Astrocyte (in vitro differentiated cells and primary cell): ENCODE results near the gene TEX29. TPM values are rescaled to one million over a fixed set of nuclear protein-coding genes. Genes with fewer than 3 reads are reported as not detected.

Experiments
- DNase-seq: peaks from one replicate; pipeline ENCODE4 v3.0.0-alpha.2; 2010; ENCODE audit warnings: low read depth
- FAIRE-seq: peaks from 2 replicates; lab custom pipeline; 2011; peaks lifted over from hg19 to GRCh38; lab: Jason Lieb, UNC
- H2AFZ ChIP-seq: 2 replicates; pipeline ENCODE4 v1.6.0; 2012; ENCODE audit warnings: low read depth, low read length, inconsistent platforms
- H3K27ac ChIP-seq: 2 replicates; pipeline ENCODE4 v1.5.1; 2011; ENCODE audit warnings: low read depth, low read length, inconsistent platforms
- H3K27me3 ChIP-seq: 2 replicates; pipeline ENCODE4 v1.6.0; 2011; ENCODE audit warnings: low read length, inconsistent platforms; ENCODE audit not compliant: insufficient read depth
- H3K36me3 ChIP-seq: 2 replicates; pipeline ENCODE4 v1.5.1; 2011; ENCODE audit warnings: low read length, inconsistent platforms; ENCODE audit not compliant: insufficient read depth
- H3K4me1 ChIP-seq: 2 replicates; pipeline ENCODE4 v1.5.1; 2011; ENCODE audit warnings: low read length, inconsistent platforms; ENCODE audit not compliant: insufficient read depth
- H3K4me2 ChIP-seq: 2 replicates; pipeline ENCODE4 v1.6.0; 2012; ENCODE audit warnings: low read length, inconsistent platforms
- H3K4me3 ChIP-seq: 2 replicates; pipeline ENCODE4 v1.5.1; 2011; ENCODE audit warnings: low read depth, mild to moderate bottlenecking, low read length, inconsistent platforms; ENCODE audit not compliant: insufficient read depth
- H3K79me2 ChIP-seq: 2 replicates; pipeline ENCODE4 v1.6.0; 2012; ENCODE audit warnings: mild to moderate bottlenecking, low read length, inconsistent platforms; ENCODE audit not compliant: insufficient read depth
- H3K9ac ChIP-seq: 2 replicates; pipeline ENCODE4 v1.6.0; 2012; ENCODE audit warnings: mild to moderate bottlenecking, low read length, inconsistent platforms
- H3K9me3 ChIP-seq: 2 replicates; pipeline ENCODE4 v1.5.1; 2012; ENCODE audit warnings: low read depth, mild to moderate bottlenecking, low read length, inconsistent platforms; ENCODE audit not compliant: insufficient read depth
- H4K20me1 ChIP-seq: 2 replicates; pipeline ENCODE4 v1.6.0; 2012; ENCODE audit warnings: low read length, inconsistent platforms; ENCODE audit not compliant: insufficient read depth
- H3K27ac Mint-ChIP-seq: one replicate; pipeline ENCODE4 v1.8.0; 2021; ENCODE audit warnings: mild to moderate bottlenecking, mixed read lengths; ENCODE audit not compliant: unreplicated experiment
- H3K27me3 Mint-ChIP-seq: one replicate; pipeline ENCODE4 v1.8.0; 2021; ENCODE audit warnings: low read depth, mixed read lengths; ENCODE audit not compliant: unreplicated experiment
- H3K36me3 Mint-ChIP-seq: one replicate; pipeline ENCODE4 v1.8.0; 2021; ENCODE audit warnings: low read depth, mixed read lengths; ENCODE audit not compliant: unreplicated experiment
- H3K4me1 Mint-ChIP-seq: one replicate; pipeline ENCODE4 v1.8.0; 2021; ENCODE audit warnings: low read depth, mixed read lengths; ENCODE audit not compliant: unreplicated experiment
- H3K4me3 Mint-ChIP-seq: one replicate; pipeline ENCODE4 v1.8.0; 2021; ENCODE audit warnings: mild to moderate bottlenecking, moderate library complexity, mixed read lengths; ENCODE audit not compliant: unreplicated experiment
- H3K9me3 Mint-ChIP-seq: one replicate; pipeline ENCODE4 v1.8.0; 2021; ENCODE audit warnings: mild to moderate bottlenecking, mixed read lengths; ENCODE audit not compliant: unreplicated experiment
- CTCF ChIP-seq: IDR thresholded peaks from 2 replicates; pipeline ENCODE4 v1.5.1; 2011; ENCODE audit warnings: low read depth, mild to moderate bottlenecking, inconsistent platforms, low read length, moderate library complexity; ENCODE audit not compliant: insufficient read depth
- EZH2 ChIP-seq: IDR thresholded peaks from 2 replicates; pipeline ENCODE4 v1.6.1; 2012; ENCODE audit warnings: mild to moderate bottlenecking, low read length, inconsistent platforms; ENCODE audit not compliant: insufficient read depth
- total RNA-seq: library from RNA; stranded (reverse); gene quantifications from 2 replicates; pipeline ENCODE4 v1.2.1, GENCODE V29; 2021

TEX29 gene
- total RNA-seq, 1 donor from 2014 or later = 0.43 TPM

GRCh38 chr13:111372651-111373425 is 52.4 kb downstream of the TEX29 start:
- Histone ChIP-seq H3K9me3 (peaks cover 7% of the 10 kb centered on the region), H3K27ac (no peak overlapping the region), H3K79me2 (no peaks in the 10 kb centered on the region), H2AFZ (no peak overlapping the region), H3K4me2 (no peak overlapping the region), H3K4me3 (no peak overlapping the region), H3K27me3 (peaks cover 2% of the 10 kb centered on the region), H3K36me3 (no peaks in the 10 kb centered on the region), H4K20me1 (no peaks in the 10 kb centered on the region), H3K4me1 (no peaks in the 10 kb centered on the region), H3K9ac (no peak overlapping the region)
- FAIRE-seq = no peak
- H3K27me3 Mint-ChIP-seq = peaks cover 19% of the 10 kb centered on the region
- H3K9me3 Mint-ChIP-seq = no peaks in the 10 kb centered on the region
- H3K36me3 Mint-ChIP-seq = no peaks in the 10 kb centered on the region
- no peak overlapping the region for H3K4me3 Mint-ChIP-seq
- no peak overlapping the region for H3K27ac Mint-ChIP-seq
- H3K4me1 Mint-ChIP-seq = no peaks in the 10 kb centered on the region
- TF ChIP-seq EZH2 (no peak), CTCF (no peak)
- no peak for DNase-seq

DNA sequence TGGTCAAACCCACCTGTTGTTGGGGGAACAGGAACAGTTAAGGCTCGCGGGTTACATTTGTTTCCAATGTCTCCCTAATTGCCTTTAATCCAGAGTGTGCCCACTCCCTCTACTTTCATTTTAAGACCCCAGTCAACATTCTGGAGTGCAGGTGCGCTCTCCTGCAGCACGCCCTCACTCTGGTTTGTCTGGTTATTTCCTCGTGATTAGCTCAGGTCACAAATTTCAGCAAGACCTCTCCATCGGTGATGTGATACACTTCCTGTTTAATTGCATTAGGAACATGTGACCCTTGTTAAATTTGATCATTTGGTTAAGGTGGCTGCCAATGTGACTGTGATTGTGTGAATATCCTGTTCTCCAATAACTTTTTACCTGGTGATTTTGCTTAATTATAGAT is 53.0 kb downstream of the TEX29 start:
- Mint-ChIP-seq H3K27ac (no peak overlapping the region), H3K27me3 (peaks cover 14% of the 10 kb centered on the region), H3K36me3 (no peaks in the 10 kb centered on the region), H3K4me1 (no peaks in the 10 kb centered on the region), H3K4me3 (no peak overlapping the region), H3K9me3 (no peaks in the 10 kb centered on the region)
- Histone ChIP-seq H3K4me2 (no peak overlapping the region), H3K27me3 (peaks cover 2% of the 10 kb centered on the region), H3K4me3 (no peak overlapping the region), H2AFZ (no peak overlapping the region), H3K9me3 (peaks cover 3% of the 10 kb centered on the region), H3K9ac (no peak overlapping the region), H4K20me1 (no peaks in the 10 kb centered on the region), H3K36me3 (no peaks in the 10 kb centered on the region), H3K27ac (no peak overlapping the region), H3K4me1 (no peaks in the 10 kb centered on the region), H3K79me2 (no peaks in the 10 kb centered on the region)
- FAIRE-seq = no peak
- DNase-seq = no peak
- no peak for TF ChIP-seq EZH2
- no peak for TF ChIP-seq CTCF

- H3K4me1 Mint-ChIP-seq = no peaks in the 10 kb centered on the region
- Histone ChIP-seq H3K27ac (no peak overlapping the region), H3K9me3 (peaks cover 7% of the 10 kb centered on the region), H2AFZ (no peak overlapping the region), H3K4me2 (no peak overlapping the region), H3K27me3 (no peaks in the 10 kb centered on the region), H3K4me3 (no peak overlapping the region), H3K36me3 (no peaks in the 10 kb centered on the region), H4K20me1 (no peaks in the 10 kb centered on the region), H3K4me1 (no peaks in the 10 kb centered on the region), H3K9ac (no peak overlapping the region), H3K79me2 (no peaks in the 10 kb centered on the region)
- no peaks in the 10 kb centered on the region for H3K36me3 Mint-ChIP-seq
- H3K27ac Mint-ChIP-seq = no peak overlapping the region
- no peak overlapping the region for H3K4me3 Mint-ChIP-seq
- DNase-seq (no peak), FAIRE-seq (no peak)
- H3K27me3 Mint-ChIP-seq = peaks cover 9% of the 10 kb centered on the region
- TF ChIP-seq EZH2 = no peak
- TF ChIP-seq CTCF = no peak
- H3K9me3 Mint-ChIP-seq = peaks cover 9% of the 10 kb centered on the region
Observed at GRCh38 chr13:111380431-111380830, 60.0 kb downstream of the TEX29 start.
